ENCODE results near the gene USO1.

- TF ChIP-seq POLR2A (IDR thresholded peaks at IDR 0.05) = no peak
- no peak for TF ChIP-seq CTCF (IDR thresholded peaks at IDR 0.05)
Observed at GRCh38 chr4:75771607-75772006, 47.2 kb downstream of the USO1 start.

Data from body of pancreas (tissue), 4 donors.